Natural killer cell (primary cell): ENCODE data around the gene VSTM2B. TPM values are rescaled to one million over a fixed set of nuclear protein-coding genes. Genes with fewer than 3 reads are reported as not detected.
A peak's percentile ranks its signal among the peaks of the same experiment; 100 is the strongest.

Source experiments
- ATAC-seq, 3 donors: fragments of 150-1000 bp in 2 of 3; fragments of 200-7000 bp in 1 of 3; cut with Tn5 transposase; 1 replicate in 1 of 3; 2 replicates in 2 of 3; pipeline ENCODE4 v1.10.0; 2021; ENCODE audit warnings: mild to moderate bottlenecking in 2 of 3, moderate library complexity in 2 of 3
- DNase-seq, 2 donors: peaks; one replicate each; pipeline versions ENCODE4 v3.0.0 to v3.0.0-alpha.2; 2013 to 2021; ENCODE audit warnings: mixed read lengths in 1 of 2
- H3K27ac ChIP-seq: one replicate; pipeline ENCODE4 v1.5.1; 2013; ENCODE audit warnings: mild to moderate bottlenecking, low read length
- H3K27me3 ChIP-seq: one replicate; pipeline ENCODE4 v1.6.1; 2013; ENCODE audit warnings: low read length; ENCODE audit not compliant: control insufficient read depth, insufficient read depth
- H3K36me3 ChIP-seq: one replicate; pipeline ENCODE4 v1.6.1; 2013; ENCODE audit warnings: low read length; ENCODE audit not compliant: control insufficient read depth, insufficient read depth
- H3K4me1 ChIP-seq: one replicate; pipeline ENCODE4 v1.6.1; 2013; ENCODE audit warnings: low read length; ENCODE audit not compliant: control insufficient read depth, insufficient read depth
- H3K4me3 ChIP-seq: one replicate; pipeline ENCODE4 v1.5.1; 2013; ENCODE audit warnings: low read length
- H3K9me3 ChIP-seq: one replicate; pipeline ENCODE4 v1.6.1; 2013; ENCODE audit warnings: low read length; ENCODE audit not compliant: control insufficient read depth, insufficient read depth
- H3K27ac Mint-ChIP-seq, 2 donors: one replicate each; pipeline ENCODE4 v1.8.0; 2022; ENCODE audit warnings: mild to moderate bottlenecking in 2 of 2, mixed read lengths in 2 of 2, moderate library complexity in 1 of 2
- H3K27me3 Mint-ChIP-seq, 2 donors: one replicate each; pipeline ENCODE4 v1.8.0; 2022; ENCODE audit warnings: low read depth in 2 of 2, mixed read lengths in 2 of 2
- H3K36me3 Mint-ChIP-seq: one replicate; pipeline ENCODE4 v1.8.0; 2022; ENCODE audit warnings: mixed read lengths
- H3K4me1 Mint-ChIP-seq, 2 donors: one replicate each; pipeline ENCODE4 v1.8.0; 2022; ENCODE audit warnings: mixed read lengths in 2 of 2
- H3K4me3 Mint-ChIP-seq: one replicate; pipeline ENCODE4 v1.8.0; 2022; ENCODE audit warnings: mild to moderate bottlenecking, moderate library complexity, mixed read lengths
- H3K9me3 Mint-ChIP-seq, 2 donors: one replicate each; pipeline ENCODE4 v1.8.0; 2022; ENCODE audit warnings: mixed read lengths in 2 of 2
- WGBS: methylation state at CpG from one replicate; pipeline ENCODE4 v1.1.7; 2013; ENCODE audit warnings: missing lambda C conversion rate; ENCODE audit not compliant: insufficient coverage; 5-methylcytosine and 5-hydroxymethylcytosine counted together
- intact Hi-C: fragments of 100-400 bp; cut with micrococcal nuclease; formaldehyde crosslinking; loops from one replicate; pipeline ENCODE4 v1.14.2; 2022
- total RNA-seq, 4 donors: library from RNA; stranded (reverse); fragments of 120-200 nt in 1 of 4; gene quantifications; one replicate each; pipeline versions ENCODE4 v1.2.3 to v1.2.4, GENCODE V29; 2013 to 2022
- TF ChIP-seq, protein P1 (sequence below): fragments of 200-600 bp; IDR thresholded peaks from one replicate; pipeline ENCODE4 v1.8.0; 2022; ENCODE audit warnings: antibody characterized with exemption

Gene VSTM2B
- total RNA-seq, 3 donors from 2014 or later (not counting 1 experiment from before 2014, with no cell fraction given): not detected

DNA sequence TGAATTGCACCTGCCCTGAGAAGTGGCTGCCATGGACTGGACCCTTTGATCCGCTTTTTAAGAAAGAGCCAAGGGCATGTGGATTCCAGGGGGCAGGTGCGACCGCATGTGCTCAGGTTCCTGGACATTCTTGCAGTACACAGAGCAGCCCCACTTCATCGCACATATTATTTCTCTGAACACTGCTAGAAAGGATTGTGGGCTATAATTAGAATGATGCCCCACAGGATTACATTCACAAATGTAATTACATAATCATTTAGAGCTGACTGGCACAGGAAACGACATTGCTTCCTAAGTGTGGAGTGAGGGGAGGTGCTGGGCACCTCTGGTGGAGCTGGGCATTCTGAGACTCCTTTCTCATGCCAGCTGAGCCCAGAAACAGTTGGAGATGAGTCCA lies 37.5 kb upstream of the VSTM2B start:
- H3K27me3 ChIP-seq: peaks cover 10% of the 10 kb centered on the region
- Mint-ChIP-seq H3K27ac (no peak overlapping the region), H3K4me3 (no peak overlapping the region), H3K27me3 (peaks cover 15 to 39% of the 10 kb centered on the region in 2 donors), H3K36me3 (no peaks in the 10 kb centered on the region), H3K9me3 (no peaks in the 10 kb centered on the region), H3K4me1 (no peaks in the 10 kb centered on the region)
- DNase-seq: no peak
- no peak overlapping the region for H3K27ac ChIP-seq
- 77% methylated on average over 4 of the region's 5 CpGs for WGBS
- no peaks in the 10 kb centered on the region for H3K36me3 ChIP-seq
- TF ChIP-seq, protein P1, sequence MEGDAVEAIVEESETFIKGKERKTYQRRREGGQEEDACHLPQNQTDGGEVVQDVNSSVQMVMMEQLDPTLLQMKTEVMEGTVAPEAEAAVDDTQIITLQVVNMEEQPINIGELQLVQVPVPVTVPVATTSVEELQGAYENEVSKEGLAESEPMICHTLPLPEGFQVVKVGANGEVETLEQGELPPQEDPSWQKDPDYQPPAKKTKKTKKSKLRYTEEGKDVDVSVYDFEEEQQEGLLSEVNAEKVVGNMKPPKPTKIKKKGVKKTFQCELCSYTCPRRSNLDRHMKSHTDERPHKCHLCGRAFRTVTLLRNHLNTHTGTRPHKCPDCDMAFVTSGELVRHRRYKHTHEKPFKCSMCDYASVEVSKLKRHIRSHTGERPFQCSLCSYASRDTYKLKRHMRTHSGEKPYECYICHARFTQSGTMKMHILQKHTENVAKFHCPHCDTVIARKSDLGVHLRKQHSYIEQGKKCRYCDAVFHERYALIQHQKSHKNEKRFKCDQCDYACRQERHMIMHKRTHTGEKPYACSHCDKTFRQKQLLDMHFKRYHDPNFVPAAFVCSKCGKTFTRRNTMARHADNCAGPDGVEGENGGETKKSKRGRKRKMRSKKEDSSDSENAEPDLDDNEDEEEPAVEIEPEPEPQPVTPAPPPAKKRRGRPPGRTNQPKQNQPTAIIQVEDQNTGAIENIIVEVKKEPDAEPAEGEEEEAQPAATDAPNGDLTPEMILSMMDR: no peak
- H3K9me3 ChIP-seq: no peaks in the 10 kb centered on the region
- H3K4me1 ChIP-seq: no peaks in the 10 kb centered on the region
- H3K4me3 ChIP-seq: no peak overlapping the region
- ATAC-seq: no peak
- intact Hi-C loops: no loop called here

DNA sequence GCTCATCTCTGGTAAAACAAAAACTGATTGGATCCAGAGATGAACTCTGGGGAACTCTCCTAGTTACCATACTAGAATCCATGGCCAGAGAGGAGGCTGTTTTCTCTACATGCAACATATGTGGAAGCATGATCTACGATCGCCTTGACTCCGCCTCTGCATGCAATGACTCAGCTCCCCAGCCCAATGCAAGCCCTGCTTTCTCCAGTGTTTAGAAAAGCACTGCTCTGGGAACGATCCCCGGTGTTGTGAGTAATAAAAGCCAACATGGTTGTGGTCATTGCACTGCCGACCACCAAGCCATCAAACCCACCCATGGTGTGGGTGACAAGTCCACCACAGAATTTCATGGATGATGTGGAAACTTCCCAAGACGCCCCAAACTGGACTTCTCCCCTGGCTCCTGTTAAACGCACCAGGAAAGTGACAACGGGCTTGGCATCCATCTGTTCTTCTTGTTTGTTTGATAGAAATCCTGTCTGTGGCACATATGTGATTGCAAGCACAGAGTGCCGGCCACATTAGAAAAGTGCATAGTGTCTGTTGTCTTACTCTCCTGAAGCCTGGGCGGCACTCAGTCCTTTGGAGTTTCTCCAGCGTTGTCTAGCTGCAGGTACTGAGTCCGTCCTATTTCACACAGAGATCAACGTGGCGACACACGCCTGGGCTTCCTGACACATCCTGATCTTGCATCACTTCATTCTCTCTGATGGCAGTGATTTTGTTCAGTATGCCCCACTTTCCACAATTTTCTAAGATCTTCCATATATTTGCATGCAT lies 36.4 kb upstream of the VSTM2B start:
- Histone ChIP-seq H3K27ac (no peak overlapping the region), H3K27me3 (peaks cover 11% of the 10 kb centered on the region), H3K36me3 (no peaks in the 10 kb centered on the region), H3K4me3 (no peak overlapping the region), H3K4me1 (no peaks in the 10 kb centered on the region), H3K9me3 (no peaks in the 10 kb centered on the region)
- Mint-ChIP-seq H3K27ac (no peak overlapping the region), H3K4me1 (no peaks in the 10 kb centered on the region), H3K27me3 (peaks cover 15 to 39% of the 10 kb centered on the region in 2 donors), H3K4me3 (no peak overlapping the region), H3K9me3 (no peaks in the 10 kb centered on the region), H3K36me3 (no peaks in the 10 kb centered on the region)
- peak in 1 of 2 donors; percentile 6 for DNase-seq
- ATAC-seq: no peak
- WGBS: 81% methylated on average over 15 of the region's 16 CpGs
- TF ChIP-seq, protein P1: no peak
- intact Hi-C loops: no loop called here

DNA sequence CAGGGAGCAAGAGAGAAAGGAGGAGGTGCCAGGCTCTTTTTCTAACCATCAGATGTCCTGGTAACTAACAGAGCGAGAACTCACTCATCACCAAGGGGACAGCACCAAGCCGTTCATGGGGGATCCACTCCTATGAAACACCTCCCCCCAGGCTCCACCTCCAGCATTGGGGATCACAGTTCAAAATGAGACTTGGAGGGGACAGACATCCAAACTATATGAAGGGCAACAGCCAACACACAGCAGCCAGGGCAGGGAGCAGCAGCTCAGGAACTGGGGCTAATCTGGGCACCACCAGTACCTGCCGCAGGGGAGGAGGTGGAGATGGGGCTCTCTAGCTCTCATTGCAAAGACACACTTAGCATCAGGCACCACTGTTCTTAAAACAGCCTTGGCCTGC lies 34.3 kb upstream of the VSTM2B start:
- WGBS: 61% methylated on average over 3 of the region's 3 CpGs
- Histone ChIP-seq H3K36me3 (no peaks in the 10 kb centered on the region), H3K9me3 (no peaks in the 10 kb centered on the region), H3K27ac (no peak overlapping the region), H3K4me3 (no peak overlapping the region), H3K4me1 (no peaks in the 10 kb centered on the region), H3K27me3 (peaks cover 11% of the 10 kb centered on the region)
- no peak for DNase-seq
- Mint-ChIP-seq H3K4me3 (no peak overlapping the region), H3K9me3 (peaks cover 0 to under 1% of the 10 kb centered on the region in 2 donors), H3K4me1 (no peaks in the 10 kb centered on the region), H3K36me3 (no peaks in the 10 kb centered on the region), H3K27ac (no peak overlapping the region), H3K27me3 (peaks cover 15 to 39% of the 10 kb centered on the region in 2 donors)
- intact Hi-C loops: no loop called here
- ATAC-seq: no peak
- TF ChIP-seq, protein P1: no peak
